Ishikawa (cell line): ENCODE data around the gene NPSR1.

Experiments
- CEBPB ChIP-seq: IDR thresholded peaks from 2 replicates; pipeline ENCODE4 v1.6.1; 2012
- CREB1 ChIP-seq: IDR thresholded peaks from 2 replicates; pipeline ENCODE4 v1.6.1; 2012; ENCODE audit warnings: low read depth
- EGR1 ChIP-seq: IDR thresholded peaks from 2 replicates; pipeline ENCODE4 v1.6.1; 2012
- EP300 ChIP-seq: IDR thresholded peaks from 2 replicates; pipeline ENCODE4 v1.6.1; 2012; ENCODE audit warnings: borderline replicate concordance
- FOXM1 ChIP-seq: IDR thresholded peaks from 2 replicates; pipeline ENCODE4 v1.6.1; 2012; ENCODE audit warnings: low read depth, borderline replicate concordance
- MAX ChIP-seq: IDR thresholded peaks from 2 replicates; pipeline ENCODE4 v1.6.1; 2012
- NFIC ChIP-seq: IDR thresholded peaks from 2 replicates; pipeline ENCODE4 v1.6.1; 2012
- RAD21 ChIP-seq: IDR thresholded peaks from 2 replicates; pipeline ENCODE4 v1.6.1; 2012; ENCODE audit warnings: low read depth
- TAF1 ChIP-seq: IDR thresholded peaks from 2 replicates; pipeline ENCODE4 v1.6.1; 2012; ENCODE audit warnings: low read depth, mild to moderate bottlenecking
- TCF12 ChIP-seq: IDR thresholded peaks from 2 replicates; pipeline ENCODE4 v1.6.1; 2012; ENCODE audit warnings: low read depth
- TEAD4 ChIP-seq: IDR thresholded peaks from 2 replicates; pipeline ENCODE4 v1.6.1; 2012
- USF1 ChIP-seq: IDR thresholded peaks from 2 replicates; pipeline ENCODE4 v1.6.1; 2012
- YY1 ChIP-seq: IDR thresholded peaks from 2 replicates; pipeline ENCODE4 v1.6.1; 2012; ENCODE audit warnings: low read depth
- ZBTB7A ChIP-seq: IDR thresholded peaks from 2 replicates; pipeline ENCODE4 v1.6.1; 2012; ENCODE audit warnings: low read depth
- TF ChIP-seq, protein P1 (sequence below): IDR thresholded peaks from 2 replicates; pipeline ENCODE4 v1.6.1; 2012; ENCODE audit warnings: low read depth, mild to moderate bottlenecking

Gene NPSR1

GRCh38 chr7:34846976-34847375 is 189.0 kb downstream of the NPSR1 start:
- no peak for TF ChIP-seq NFIC
- no peak for TF ChIP-seq TEAD4
- no peak for TF ChIP-seq ZBTB7A
- TF ChIP-seq CREB1 = no peak
- TF ChIP-seq, protein P1, sequence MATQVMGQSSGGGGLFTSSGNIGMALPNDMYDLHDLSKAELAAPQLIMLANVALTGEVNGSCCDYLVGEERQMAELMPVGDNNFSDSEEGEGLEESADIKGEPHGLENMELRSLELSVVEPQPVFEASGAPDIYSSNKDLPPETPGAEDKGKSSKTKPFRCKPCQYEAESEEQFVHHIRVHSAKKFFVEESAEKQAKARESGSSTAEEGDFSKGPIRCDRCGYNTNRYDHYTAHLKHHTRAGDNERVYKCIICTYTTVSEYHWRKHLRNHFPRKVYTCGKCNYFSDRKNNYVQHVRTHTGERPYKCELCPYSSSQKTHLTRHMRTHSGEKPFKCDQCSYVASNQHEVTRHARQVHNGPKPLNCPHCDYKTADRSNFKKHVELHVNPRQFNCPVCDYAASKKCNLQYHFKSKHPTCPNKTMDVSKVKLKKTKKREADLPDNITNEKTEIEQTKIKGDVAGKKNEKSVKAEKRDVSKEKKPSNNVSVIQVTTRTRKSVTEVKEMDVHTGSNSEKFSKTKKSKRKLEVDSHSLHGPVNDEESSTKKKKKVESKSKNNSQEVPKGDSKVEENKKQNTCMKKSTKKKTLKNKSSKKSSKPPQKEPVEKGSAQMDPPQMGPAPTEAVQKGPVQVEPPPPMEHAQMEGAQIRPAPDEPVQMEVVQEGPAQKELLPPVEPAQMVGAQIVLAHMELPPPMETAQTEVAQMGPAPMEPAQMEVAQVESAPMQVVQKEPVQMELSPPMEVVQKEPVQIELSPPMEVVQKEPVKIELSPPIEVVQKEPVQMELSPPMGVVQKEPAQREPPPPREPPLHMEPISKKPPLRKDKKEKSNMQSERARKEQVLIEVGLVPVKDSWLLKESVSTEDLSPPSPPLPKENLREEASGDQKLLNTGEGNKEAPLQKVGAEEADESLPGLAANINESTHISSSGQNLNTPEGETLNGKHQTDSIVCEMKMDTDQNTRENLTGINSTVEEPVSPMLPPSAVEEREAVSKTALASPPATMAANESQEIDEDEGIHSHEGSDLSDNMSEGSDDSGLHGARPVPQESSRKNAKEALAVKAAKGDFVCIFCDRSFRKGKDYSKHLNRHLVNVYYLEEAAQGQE = no peak
- TF ChIP-seq FOXM1 = no peak
- TF ChIP-seq USF1 = no peak
- TF ChIP-seq EP300 = no peak
- TF ChIP-seq MAX = no peak
- TF ChIP-seq EGR1 = no peak
- no peak for TF ChIP-seq YY1
- TF ChIP-seq TAF1 = no peak
- no peak for TF ChIP-seq TCF12
- no peak for TF ChIP-seq RAD21
- no peak for TF ChIP-seq CEBPB

DNA sequence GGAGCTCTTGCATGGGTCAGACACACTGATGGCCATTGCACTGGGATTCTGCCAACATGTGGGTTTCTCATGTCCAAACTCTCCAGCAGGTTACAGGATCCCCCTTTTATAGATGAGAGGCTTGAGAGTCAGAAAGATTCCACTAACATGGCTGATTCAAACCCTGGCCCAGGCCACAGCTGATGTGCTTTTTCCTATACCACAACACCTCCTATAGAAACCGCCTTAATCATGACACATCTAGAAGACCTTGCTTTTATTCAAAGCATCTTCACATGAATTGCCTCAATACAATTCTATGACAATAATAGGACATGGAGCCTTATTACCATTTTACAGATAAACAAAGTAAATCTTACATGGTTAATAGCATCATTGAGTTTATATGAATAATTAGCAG is 190.7 kb downstream of the NPSR1 start:
- TF ChIP-seq EP300 (no peak), TCF12 (no peak), EGR1 (no peak), CREB1 (no peak), CEBPB (no peak), YY1 (no peak), MAX (no peak), TEAD4 (no peak), ZBTB7A (no peak), USF1 (no peak), TAF1 (no peak), NFIC (no peak), RAD21 (no peak), FOXM1 (no peak)
- TF ChIP-seq, protein P1 = no peak

DNA sequence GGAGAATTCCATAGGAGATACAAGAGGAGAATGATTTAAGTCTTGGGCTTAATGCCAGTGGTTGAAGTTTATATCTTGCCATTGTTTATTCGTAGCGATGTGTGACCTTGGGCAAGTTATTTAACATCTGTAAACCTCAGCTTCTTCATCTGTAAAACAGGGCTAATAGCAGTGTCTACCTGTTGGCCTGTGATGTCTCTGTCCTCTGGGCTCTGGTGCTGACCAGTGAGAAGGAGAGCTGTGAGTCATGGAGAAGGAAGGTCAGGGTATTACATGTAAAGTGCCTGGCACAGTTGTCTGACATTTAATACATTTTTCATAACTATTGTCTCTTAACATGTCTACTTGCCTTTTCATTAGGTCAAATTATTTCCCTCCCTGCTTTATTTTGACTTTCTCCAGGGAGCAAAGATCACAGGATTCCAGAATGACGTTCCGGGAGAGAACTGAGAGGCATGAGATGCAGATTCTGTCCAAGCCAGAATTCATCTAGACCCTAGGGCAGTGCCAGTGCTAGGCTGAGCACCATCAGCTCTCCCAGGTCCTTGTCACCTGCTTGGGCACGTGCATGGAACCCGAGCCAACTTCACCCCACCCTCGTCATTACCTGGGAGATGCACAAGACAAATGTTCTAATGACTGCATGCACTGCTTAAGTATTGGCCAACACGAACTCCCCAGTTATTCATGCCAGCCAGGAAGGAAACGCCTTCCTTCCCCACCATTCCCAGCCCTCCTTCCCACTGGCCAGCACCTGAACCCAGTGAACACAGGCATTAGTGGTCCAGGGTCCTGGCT is 191.3 kb downstream of the NPSR1 start:
- TF ChIP-seq RAD21 (no peak), FOXM1 (no peak)
- TF ChIP-seq, protein P1 = peak; percentile 83

- TF ChIP-seq TEAD4 = no peak
- TF ChIP-seq, protein P1 = no peak
- no peak for TF ChIP-seq ZBTB7A
- no peak for TF ChIP-seq EP300
- no peak for TF ChIP-seq TAF1
- TF ChIP-seq FOXM1 = no peak
- TF ChIP-seq CREB1 = no peak
Measured at GRCh38 chr7:34849986-34850385, 192.0 kb downstream of the NPSR1 start.
